Pancreas (tissue), 10 donors: Measurements from ENCODE around the gene TESMIN. TPM values are rescaled to one million over a fixed set of nuclear protein-coding genes. Genes with fewer than 3 reads are reported as not detected.

Experiments used
- ATAC-seq, 4 donors: fragments of 200-7000 bp; cut with Tn5 transposase; one replicate each; pipeline versions ENCODE4 v1.8.0 to v1.9.1; 2020; ENCODE audit warnings: mild to moderate bottlenecking in 4 of 4, moderate library complexity in 4 of 4
- DNase-seq, 6 donors: peaks; one replicate each; pipeline ENCODE4 v3.0.0-alpha.2; 2020
- FAIRE-seq: peaks from 2 replicates; lab custom pipeline; 2012; peaks lifted over from hg19 to GRCh38; lab: Jason Lieb, UNC
- H3K27ac ChIP-seq, 4 donors: fragments of 200-600 bp; sonication (generic); 1 replicate in 3 of 4; 2 replicates in 1 of 4; pipeline versions ENCODE4 v1.5.0 to v1.8.0; 2020
- H3K27me3 ChIP-seq, 4 donors: fragments of 200-600 bp; one replicate each; pipeline ENCODE4 v1.8.0; 2021
- H3K36me3 ChIP-seq, 3 donors: fragments of 200-600 bp; sonication (generic) in 1 of 3; one replicate each; pipeline versions ENCODE4 v1.5.0 to v1.8.0; 2020 to 2021
- H3K4me1 ChIP-seq, 3 donors: fragments of 200-600 bp; one replicate each; pipeline ENCODE4 v1.8.0; 2021
- H3K4me3 ChIP-seq, 4 donors: fragments of 200-600 bp; sonication (generic) in 2 of 4; one replicate each; pipeline versions ENCODE4 v1.5.0 to v1.8.0; 2020 to 2021
- H3K9me3 ChIP-seq, 4 donors: fragments of 200-600 bp; one replicate each; pipeline ENCODE4 v1.8.0; 2021
- CTCF ChIP-seq, 4 donors: fragments of 200-600 bp; sonication (generic) in 3 of 4; IDR thresholded peaks; one replicate each; pipeline versions ENCODE4 v1.5.0 to v1.8.0; 2021; ENCODE audit warnings: antibody characterized with exemption in 4 of 4
- WGBS, 2 donors: extraction: QIAGEN DNeasy Blood & Tissue Kit; methylation state at CpG; one replicate each; pipeline ENCODE4 v1.1.7; 2013; 5-methylcytosine and 5-hydroxymethylcytosine counted together
- intact Hi-C, 3 donors: fragments of 100-400 bp; cut with DNase I; formaldehyde crosslinking; loops; one replicate each; pipeline versions ENCODE4 v1.11.1 to v1.14.2; 2022
- polyA plus RNA-seq, 2 donors: library from polyadenylated mRNA; stranded (reverse); fragments of 200-250 nt; gene quantifications; one replicate each; pipeline ENCODE4 v1.2.3, GENCODE V29; 2013
- total RNA-seq, 6 donors: library from RNA; stranded (reverse); fragmentation: NEBNext Ultra II Directional in 4 of 6; extraction: Animal tissue kit (Norgen Biotek cat#: 25700) in 4 of 6; gene quantifications; one replicate each; pipeline versions ENCODE4 v1.2.1 to v1.2.4, GENCODE V29; 2021 to 2023
- donor health status: healthy with polysubstance abuse.
- donor health status: DM: no; HTN: no; CAD: no; lungs with moderate emphysema.
- donor health status: DM: no; HTN: no; CAD: no.
- donor health status: control.
- donor health status: control.
- donor health status: Bipolar disorder and iron deficiency.
- donor health status: DM: yes; HTN: yes; CAD: no.
- donor health status: DM: no; HTN: no; CAD: no.
- donor health status: DM: no; HTN: no; CAD: no.
- donor health status: DM: yes; HTN: yes; CAD: no.

TESMIN gene
- total and polyA plus RNA-seq, 8 donors = 1.4 to 3.6 (median 1.9) TPM

- no peak for DNase-seq
- 96 to 98% methylated on average over 20 of the region's 20 CpGs for WGBS, 2 donors
These were observed 21.6 kb upstream of the TESMIN start for GRCh38 chr11:68772936-68773335.

GRCh38 chr11:68770781-68771180 is 19.5 kb upstream of the TESMIN start:
- Histone ChIP-seq H3K36me3 (peaks cover 4 to 76% (median 27%) of the 10 kb centered on the region in 3 donors), H3K9me3 (no peaks in the 10 kb centered on the region), H3K4me3 (no peak overlapping the region), H3K4me1 (no peaks in the 10 kb centered on the region), H3K27ac (no peak overlapping the region), H3K27me3 (no peaks in the 10 kb centered on the region)
- DNase-seq = no peak
- no peak for TF ChIP-seq CTCF (IDR thresholded peaks at IDR 0.05)
- intact Hi-C loops = no loop called here
- ATAC-seq = no peak
- FAIRE-seq = no peak
- 90 to 93% methylated on average over 12 of the region's 12 CpGs for WGBS, 2 donors

More at GRCh38 chr11:68772936-68773335, 21.6 kb upstream of the TESMIN start:
- Histone ChIP-seq H3K27ac (no peak overlapping the region), H3K9me3 (no peaks in the 10 kb centered on the region), H3K4me3 (no peak overlapping the region), H3K36me3 (peaks cover 5 to 85% (median 27%) of the 10 kb centered on the region in 3 donors), H3K4me1 (no peaks in the 10 kb centered on the region), H3K27me3 (no peaks in the 10 kb centered on the region)
- intact Hi-C loops = no loop called here
- ATAC-seq (no peak), FAIRE-seq (no peak)
- TF ChIP-seq CTCF (IDR thresholded peaks at IDR 0.05) = no peak

GRCh38 chr11:68767672-68768071 is 16.4 kb upstream of the TESMIN start:
- FAIRE-seq (no peak), ATAC-seq (no peak)
- H3K36me3 ChIP-seq = peaks cover 3 to 56% (median 9%) of the 10 kb centered on the region in 3 donors

GRCh38 chr11:68766786-68767185 is 15.5 kb upstream of the TESMIN start:
- FAIRE-seq (no peak), ATAC-seq (no peak), DNase-seq (no peak)
- intact Hi-C loops = no loop called here
- H3K4me1 ChIP-seq = no peaks in the 10 kb centered on the region
- no peaks in the 10 kb centered on the region for H3K27me3 ChIP-seq
- WGBS, 2 donors = 94 to 95% methylated on average over 8 of the region's 8 CpGs
- peaks cover 2 to 56% (median 4%) of the 10 kb centered on the region in 3 donors for H3K36me3 ChIP-seq
- no peak overlapping the region for H3K27ac ChIP-seq
- no peak for TF ChIP-seq CTCF (IDR thresholded peaks at IDR 0.05)
- no peak overlapping the region for H3K4me3 ChIP-seq
- H3K9me3 ChIP-seq = no peaks in the 10 kb centered on the region

More at GRCh38 chr11:68767672-68768071, 16.4 kb upstream of the TESMIN start:
- Histone ChIP-seq H3K9me3 (no peaks in the 10 kb centered on the region), H3K4me3 (no peak overlapping the region), H3K27ac (no peak overlapping the region), H3K27me3 (no peaks in the 10 kb centered on the region), H3K4me1 (no peaks in the 10 kb centered on the region)
- 95 to 96% methylated on average over 11 of the region's 11 CpGs for WGBS, 2 donors
- no peak for TF ChIP-seq CTCF (IDR thresholded peaks at IDR 0.05)
- intact Hi-C loops = no loop called here
- DNase-seq = no peak

- H3K9me3 ChIP-seq = no peaks in the 10 kb centered on the region
- H3K27me3 ChIP-seq = no peaks in the 10 kb centered on the region
- TF ChIP-seq CTCF (IDR thresholded peaks at IDR 0.05) = no peak
- FAIRE-seq (no peak), DNase-seq (no peak), ATAC-seq (no peak)
- no peak overlapping the region for H3K27ac ChIP-seq
- 86 to 88% methylated on average over 16 of the region's 16 CpGs for WGBS, 2 donors
- H3K4me3 ChIP-seq = no peak overlapping the region
- intact Hi-C loops = no loop called here
- peaks cover 0 to 56% (median 0%) of the 10 kb centered on the region in 3 donors for H3K36me3 ChIP-seq
- no peaks in the 10 kb centered on the region for H3K4me1 ChIP-seq
These were observed 13.4 kb upstream of the TESMIN start for GRCh38 chr11:68764746-68765145.
